Psoas muscle (tissue), 8 donors: Measurements from ENCODE around the gene SYT9. TPM values are rescaled to one million over a fixed set of nuclear protein-coding genes. Genes with fewer than 3 reads are reported as not detected.

ENCODE experiments used
- ATAC-seq, 4 donors: fragments of 200-7000 bp; cut with Tn5 transposase; one replicate each; pipeline ENCODE4 v1.9.1; 2020; ENCODE audit warnings: moderate library complexity in 3 of 4, mild to moderate bottlenecking in 2 of 4
- DNase-seq, 2 donors: peaks; one replicate each; pipeline ENCODE4 v3.0.0-alpha.2; 2020
- H3K27ac ChIP-seq: fragments of 200-600 bp; one replicate; pipeline ENCODE4 v1.8.0; 2022
- H3K27me3 ChIP-seq, 3 donors: fragments of 200-600 bp in 1 of 3; one replicate each; pipeline versions ENCODE4 v1.6.1 to v1.8.0; 2013 to 2022; ENCODE audit warnings: low read length in 2 of 3, mild to moderate bottlenecking in 2 of 3, moderate library complexity in 1 of 3; ENCODE audit not compliant: insufficient read depth in 3 of 3
- H3K36me3 ChIP-seq, 2 donors: fragments of 200-600 bp in 1 of 2; one replicate each; pipeline versions ENCODE4 v1.6.1 to v1.8.0; 2013 to 2022; ENCODE audit warnings: low read depth in 1 of 2, mild to moderate bottlenecking in 1 of 2, moderate library complexity in 1 of 2; ENCODE audit not compliant: insufficient read depth in 1 of 2
- H3K4me1 ChIP-seq: fragments of 200-600 bp; one replicate; pipeline ENCODE4 v1.8.0; 2022
- H3K4me3 ChIP-seq: fragments of 200-600 bp; one replicate; pipeline ENCODE4 v1.8.0; 2022; ENCODE audit warnings: mild to moderate bottlenecking
- H3K9me3 ChIP-seq: fragments of 200-600 bp; one replicate; pipeline ENCODE4 v1.8.0; 2022
- CTCF ChIP-seq: fragments of 200-600 bp; IDR thresholded peaks from one replicate; pipeline ENCODE4 v1.8.0; 2022; ENCODE audit warnings: antibody characterized with exemption
- WGBS, 3 donors: extraction: QIAGEN DNeasy Blood & Tissue Kit; methylation state at CpG; one replicate each; pipeline versions ENCODE4 v1.1.6 to v1.1.7; 2013; 5-methylcytosine and 5-hydroxymethylcytosine counted together
- intact Hi-C, 2 donors: fragments of 100-400 bp; cut with DNase I; formaldehyde crosslinking; loops; one replicate each; pipeline versions ENCODE4 v1.11.0 to v1.14.2; 2022
- polyA plus RNA-seq, 3 donors: library from polyadenylated mRNA; stranded (reverse); fragments of 200-250 nt; gene quantifications; one replicate each; pipeline ENCODE4 v1.2.3, GENCODE V29; 2013
- total RNA-seq, 4 donors: library from RNA; stranded (reverse); fragmentation: NEBNext Ultra II Directional in 2 of 4; extraction: Animal tissue kit (Norgen Biotek cat#: 25700) in 2 of 4; gene quantifications; one replicate each; pipeline versions ENCODE4 v1.2.1 to v1.2.4, GENCODE V29; 2021 to 2023
- donor health status: healthy with polysubstance abuse.
- donor health status: DM: no; HTN: no; CAD: no; lungs with moderate emphysema.
- donor health status: Bipolar disorder and iron deficiency.
- donor health status: healthy.
- donor health status: DM: yes; HTN: yes; CAD: no.
- donor health status: DM: no; HTN: no; CAD: no.
- donor health status: DM: no; HTN: no; CAD: no.
- donor health status: DM: yes; HTN: yes; CAD: no.

The SYT9 gene
- total and polyA plus RNA-seq, 7 donors = 0.03 TPM; not detected in 5

GRCh38 chr11:7278314-7278917 lies 26.7 kb downstream of the SYT9 start:
- 45 to 62% (median 47%) methylated on average over 3 of the region's 3 CpGs for WGBS, 3 donors
- ATAC-seq (no peak), DNase-seq (no peak)
- Histone ChIP-seq H3K27me3 (no peaks in the 10 kb centered on the region), H3K4me3 (no peak overlapping the region), H3K9me3 (no peaks in the 10 kb centered on the region), H3K4me1 (no peaks in the 10 kb centered on the region), H3K36me3 (no peaks in the 10 kb centered on the region), H3K27ac (no peak overlapping the region)
- intact Hi-C loops = no loop called here
- peak; percentile 45 for TF ChIP-seq CTCF

GRCh38 chr11:7279676-7280075 lies 28.0 kb downstream of the SYT9 start:
- no peak for TF ChIP-seq CTCF
- DNase-seq (no peak), ATAC-seq (no peak)
- Histone ChIP-seq H3K9me3 (no peaks in the 10 kb centered on the region), H3K4me3 (no peak overlapping the region), H3K27me3 (no peaks in the 10 kb centered on the region), H3K36me3 (no peaks in the 10 kb centered on the region), H3K4me1 (no peaks in the 10 kb centered on the region), H3K27ac (no peak overlapping the region)
- intact Hi-C loops = no loop called here
- whole genome bisulfite sequencing, 3 donors = 64 to 84% (median 76%) methylated on average over 1 of the region's 1 CpG

GRCh38 chr11:7281079-7281478 lies 29.4 kb downstream of the SYT9 start:
- DNase-seq (no peak), ATAC-seq (no peak)
- WGBS, 3 donors = 62 to 72% (median 71%) methylated on average over 1 of the region's 1 CpG
- H3K27me3 ChIP-seq = no peaks in the 10 kb centered on the region
- H3K4me1 ChIP-seq = no peaks in the 10 kb centered on the region
- H3K27ac ChIP-seq = no peak overlapping the region
- no peak overlapping the region for H3K4me3 ChIP-seq
- no peak for TF ChIP-seq CTCF
- no peaks in the 10 kb centered on the region for H3K9me3 ChIP-seq
- H3K36me3 ChIP-seq = no peaks in the 10 kb centered on the region
- intact Hi-C loops = no loop called here

GRCh38 chr11:7281809-7282208 lies 30.1 kb downstream of the SYT9 start:
- no peak for ATAC-seq
- 66 to 77% (median 76%) methylated on average over 1 of the region's 1 CpG for WGBS, 3 donors
- no peaks in the 10 kb centered on the region for H3K9me3 ChIP-seq
- no peak for DNase-seq
- no peaks in the 10 kb centered on the region for H3K36me3 ChIP-seq
- no peaks in the 10 kb centered on the region for H3K27me3 ChIP-seq
- no peak overlapping the region for H3K27ac ChIP-seq
- no peak for TF ChIP-seq CTCF
- H3K4me3 ChIP-seq = no peak overlapping the region
- intact Hi-C loops = no loop called here
- H3K4me1 ChIP-seq = no peaks in the 10 kb centered on the region

DNA sequence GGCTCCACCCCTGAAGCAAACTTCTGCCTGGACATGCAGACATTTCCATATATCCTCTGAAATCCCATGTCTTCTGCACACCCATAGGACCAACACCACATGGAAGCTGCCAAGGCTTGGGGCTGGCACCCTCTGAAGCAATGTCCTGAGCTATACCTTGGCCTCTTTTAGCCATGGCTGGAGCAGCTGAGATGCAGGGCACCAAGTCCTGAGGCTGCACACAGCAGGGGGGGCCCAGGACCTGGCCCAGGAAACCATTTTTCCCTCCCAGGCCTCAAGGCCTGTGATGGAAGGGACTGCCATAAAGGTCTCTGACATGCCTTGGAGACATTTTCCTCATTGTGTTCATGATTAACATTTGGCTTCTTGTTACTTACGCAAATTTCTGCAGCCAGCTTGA lies 34.5 kb downstream of the SYT9 start:
- Histone ChIP-seq H3K4me1 (no peaks in the 10 kb centered on the region), H3K4me3 (no peak overlapping the region), H3K27me3 (no peaks in the 10 kb centered on the region), H3K27ac (no peak overlapping the region), H3K9me3 (no peaks in the 10 kb centered on the region), H3K36me3 (no peaks in the 10 kb centered on the region)
- DNase-seq = no peak
- 72 to 86% (median 79%) methylated on average over 1 of the region's 1 CpG for WGBS, 3 donors
- intact Hi-C loops = no loop called here
- TF ChIP-seq CTCF = no peak
- ATAC-seq = no peak
